ENCODE measurements around the gene FAM216B. TPM values are rescaled to one million over a fixed set of nuclear protein-coding genes. Genes with fewer than 3 reads are reported as not detected.

FAM216B gene
- total RNA-seq, 4 donors from 2014 or later = not detected

GRCh38 chr13:42745655-42746054 lies 35.7 kb upstream of the FAM216B start:
- TF ChIP-seq CTCF (IDR thresholded peaks at IDR 0.05) = no peak
- TF ChIP-seq POLR2A (IDR thresholded peaks at IDR 0.05) = no peak
- intact Hi-C loops (cut with DNase I; ENCODE audit: low total_unique reads) = no loop called here
- 78 to 100% methylated on average over 6 of the region's 6 CpGs for whole genome bisulfite sequencing, 2 donors
- H3K4me3 ChIP-seq (ENCODE audit: low read depth, poor library complexity, severe bottlenecking) = no peak overlapping the region
- no peak for DNase-seq (ENCODE audit: low spot score in 2 of 2)

DNA sequence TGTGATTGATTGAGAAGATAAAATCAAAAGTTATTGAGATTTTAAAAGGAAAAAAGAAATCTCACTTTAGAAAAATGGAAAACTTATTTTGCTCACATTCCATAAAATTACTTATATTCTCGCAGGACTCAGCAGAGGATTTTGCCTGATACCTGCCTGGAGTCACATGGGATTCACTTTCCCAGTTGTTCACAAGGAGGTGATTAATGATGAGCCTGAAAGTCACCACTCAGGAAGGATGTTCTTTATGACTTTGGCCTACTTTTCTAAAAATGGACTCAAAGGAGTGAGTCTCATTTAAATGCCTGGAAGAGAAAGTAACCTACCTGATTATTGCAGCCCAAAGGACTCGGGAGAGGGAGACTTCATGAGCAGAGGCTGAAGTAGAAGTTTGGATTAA lies 34.5 kb upstream of the FAM216B start:
- WGBS, 2 donors = 63 to 66% methylated on average over 2 of the region's 2 CpGs
- H3K4me3 ChIP-seq (ENCODE audit: low read depth, poor library complexity, severe bottlenecking) = no peak overlapping the region
- TF ChIP-seq POLR2A (IDR thresholded peaks at IDR 0.05) (no peak), CTCF (IDR thresholded peaks at IDR 0.05) (no peak)
- intact Hi-C loops (cut with DNase I; ENCODE audit: low total_unique reads) = no loop called here
- DNase-seq (ENCODE audit: low spot score in 2 of 2) = no peak

- no peak overlapping the region for H3K4me3 ChIP-seq (ENCODE audit: low read depth, poor library complexity, severe bottlenecking)
- WGBS, 2 donors = 53 to 64% methylated on average over 4 of the region's 4 CpGs
- TF ChIP-seq CTCF (IDR thresholded peaks at IDR 0.05) (no peak), POLR2A (IDR thresholded peaks at IDR 0.05) (no peak)
- intact Hi-C loops (cut with DNase I; ENCODE audit: low total_unique reads) = no loop called here
- no peak for DNase-seq (ENCODE audit: low spot score in 2 of 2)
Measured at GRCh38 chr13:42747399-42747873, 33.9 kb upstream of the FAM216B start.

- intact Hi-C loops (cut with DNase I; ENCODE audit: low total_unique reads) = no loop called here
- DNase-seq (ENCODE audit: low spot score in 2 of 2) = no peak
- WGBS, 2 donors = 26 to 36% methylated on average over 5 of the region's 5 CpGs
- H3K4me3 ChIP-seq (ENCODE audit: low read depth, poor library complexity, severe bottlenecking) = no peak overlapping the region
- TF ChIP-seq POLR2A (IDR thresholded peaks at IDR 0.05) (no peak), CTCF (IDR thresholded peaks at IDR 0.05) (no peak)
Measured at GRCh38 chr13:42750794-42751193, 30.6 kb upstream of the FAM216B start.

DNA sequence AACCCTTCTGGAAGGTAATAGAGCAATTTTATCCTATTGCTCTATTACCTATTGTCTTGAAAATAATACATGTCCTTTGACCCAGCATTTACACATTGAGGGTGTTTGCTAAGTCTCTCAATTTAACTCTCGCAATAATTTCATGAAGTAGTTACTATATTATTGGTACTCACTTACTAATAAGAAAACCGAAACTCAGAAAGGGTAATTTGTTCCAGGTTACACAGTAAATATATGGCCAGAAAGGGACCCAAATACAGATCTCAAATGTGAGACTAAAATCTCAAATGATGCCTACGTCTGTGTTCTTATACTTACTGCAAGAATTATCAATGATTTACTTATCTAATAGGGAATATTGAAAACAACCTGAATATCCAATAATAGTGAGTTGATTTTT lies 29.7 kb upstream of the FAM216B start:
- no peak for TF ChIP-seq CTCF (IDR thresholded peaks at IDR 0.05)
- TF ChIP-seq POLR2A (IDR thresholded peaks at IDR 0.05) = no peak
- H3K4me3 ChIP-seq (ENCODE audit: low read depth, poor library complexity, severe bottlenecking) = no peak overlapping the region
- no peak for DNase-seq (ENCODE audit: low spot score in 2 of 2)
- 92 to 93% methylated on average over 3 of the region's 3 CpGs for WGBS, 2 donors
- intact Hi-C loops (cut with DNase I; ENCODE audit: low total_unique reads) = no loop called here

GRCh38 chr13:42752731-42753130 lies 28.7 kb upstream of the FAM216B start:
- H3K4me3 ChIP-seq (ENCODE audit: low read depth, poor library complexity, severe bottlenecking) = no peak overlapping the region
- WGBS, 2 donors = 93 to 94% methylated on average over 2 of the region's 2 CpGs
- no peak for TF ChIP-seq CTCF (IDR thresholded peaks at IDR 0.05)
- no peak for TF ChIP-seq POLR2A (IDR thresholded peaks at IDR 0.05)
- intact Hi-C loops (cut with DNase I; ENCODE audit: low total_unique reads) = no loop called here
- DNase-seq (ENCODE audit: low spot score in 2 of 2) = no peak

All from lower leg skin (tissue), 4 donors.